Measurements from ENCODE around the gene CA6.

DNA sequence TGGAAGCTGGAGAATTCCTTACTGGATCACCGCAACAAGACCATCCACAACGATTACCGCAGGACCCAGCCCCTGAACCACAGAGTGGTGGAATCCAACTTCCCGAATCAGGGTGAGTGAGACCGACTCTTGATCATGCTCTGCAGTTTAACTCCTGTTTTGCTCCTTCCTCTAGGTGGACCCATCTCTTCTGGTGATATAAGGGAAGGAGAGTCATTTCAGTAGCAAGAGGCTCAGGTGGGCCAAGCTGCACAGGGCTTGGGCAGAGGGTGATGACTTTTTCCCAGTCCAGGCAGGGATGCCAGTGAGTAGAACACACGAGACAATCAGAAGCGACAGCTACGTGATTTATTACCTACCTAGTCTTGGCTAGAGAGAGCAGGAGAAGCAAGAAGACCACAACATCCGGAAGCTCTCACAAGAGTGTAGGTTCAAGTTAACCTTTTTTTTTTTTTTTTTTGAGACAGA, 25.2 kb downstream of the CA6 start:
- TF ChIP-seq, protein P1, sequence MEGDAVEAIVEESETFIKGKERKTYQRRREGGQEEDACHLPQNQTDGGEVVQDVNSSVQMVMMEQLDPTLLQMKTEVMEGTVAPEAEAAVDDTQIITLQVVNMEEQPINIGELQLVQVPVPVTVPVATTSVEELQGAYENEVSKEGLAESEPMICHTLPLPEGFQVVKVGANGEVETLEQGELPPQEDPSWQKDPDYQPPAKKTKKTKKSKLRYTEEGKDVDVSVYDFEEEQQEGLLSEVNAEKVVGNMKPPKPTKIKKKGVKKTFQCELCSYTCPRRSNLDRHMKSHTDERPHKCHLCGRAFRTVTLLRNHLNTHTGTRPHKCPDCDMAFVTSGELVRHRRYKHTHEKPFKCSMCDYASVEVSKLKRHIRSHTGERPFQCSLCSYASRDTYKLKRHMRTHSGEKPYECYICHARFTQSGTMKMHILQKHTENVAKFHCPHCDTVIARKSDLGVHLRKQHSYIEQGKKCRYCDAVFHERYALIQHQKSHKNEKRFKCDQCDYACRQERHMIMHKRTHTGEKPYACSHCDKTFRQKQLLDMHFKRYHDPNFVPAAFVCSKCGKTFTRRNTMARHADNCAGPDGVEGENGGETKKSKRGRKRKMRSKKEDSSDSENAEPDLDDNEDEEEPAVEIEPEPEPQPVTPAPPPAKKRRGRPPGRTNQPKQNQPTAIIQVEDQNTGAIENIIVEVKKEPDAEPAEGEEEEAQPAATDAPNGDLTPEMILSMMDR (IDR thresholded peaks at IDR 0.05; ENCODE audit: low read length): no peak
- no peak for TF ChIP-seq EZH2 (optimal IDR thresholded peaks at IDR 0.05; ENCODE audit: low read depth, low read length)
- no peak for TF ChIP-seq EZH2phosphoT487 (IDR thresholded peaks at IDR 0.05; ENCODE audit: low read length)

All from MM.1S (cell line).